ENCODE results near the gene CDH13. TPM values are rescaled to one million over a fixed set of nuclear protein-coding genes. Genes with fewer than 3 reads are reported as not detected.

CDH13 gene
- total and polyA plus RNA-seq, 7 donors = 6.1 to 30.7 (median 22.8) TPM

GRCh38 chr16:82657786-82658185 lies 31.0 kb downstream of the CDH13 start:
- WGBS, 3 donors = 72 to 84% (median 75%) methylated on average over 1 of the region's 1 CpG
- intact Hi-C loops (cut with DNase I) = no loop called here
- Histone ChIP-seq H3K27me3 (ENCODE audit: insufficient read depth in 3 of 3, low read length in 2 of 3) (no peaks in the 10 kb centered on the region), H3K9me3 (no peaks in the 10 kb centered on the region), H3K4me1 (peaks cover 62% of the 10 kb centered on the region), H3K36me3 (ENCODE audit: insufficient read depth in 1 of 2, low read depth in 1 of 2) (no peaks in the 10 kb centered on the region), H3K4me3 (no peak overlapping the region), H3K27ac (peak overlapping the region; percentile 91)
- no peak for DNase-seq
- TF ChIP-seq, protein P1, sequence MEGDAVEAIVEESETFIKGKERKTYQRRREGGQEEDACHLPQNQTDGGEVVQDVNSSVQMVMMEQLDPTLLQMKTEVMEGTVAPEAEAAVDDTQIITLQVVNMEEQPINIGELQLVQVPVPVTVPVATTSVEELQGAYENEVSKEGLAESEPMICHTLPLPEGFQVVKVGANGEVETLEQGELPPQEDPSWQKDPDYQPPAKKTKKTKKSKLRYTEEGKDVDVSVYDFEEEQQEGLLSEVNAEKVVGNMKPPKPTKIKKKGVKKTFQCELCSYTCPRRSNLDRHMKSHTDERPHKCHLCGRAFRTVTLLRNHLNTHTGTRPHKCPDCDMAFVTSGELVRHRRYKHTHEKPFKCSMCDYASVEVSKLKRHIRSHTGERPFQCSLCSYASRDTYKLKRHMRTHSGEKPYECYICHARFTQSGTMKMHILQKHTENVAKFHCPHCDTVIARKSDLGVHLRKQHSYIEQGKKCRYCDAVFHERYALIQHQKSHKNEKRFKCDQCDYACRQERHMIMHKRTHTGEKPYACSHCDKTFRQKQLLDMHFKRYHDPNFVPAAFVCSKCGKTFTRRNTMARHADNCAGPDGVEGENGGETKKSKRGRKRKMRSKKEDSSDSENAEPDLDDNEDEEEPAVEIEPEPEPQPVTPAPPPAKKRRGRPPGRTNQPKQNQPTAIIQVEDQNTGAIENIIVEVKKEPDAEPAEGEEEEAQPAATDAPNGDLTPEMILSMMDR (IDR thresholded peaks at IDR 0.05) = no peak
- no peak for ATAC-seq

GRCh38 chr16:82658796-82659195 lies 32.0 kb downstream of the CDH13 start:
- no peaks in the 10 kb centered on the region for H3K36me3 ChIP-seq (ENCODE audit: insufficient read depth in 1 of 2, low read depth in 1 of 2)
- DNase-seq (no peak), ATAC-seq (peak in 2 of 4 donors; percentile 18 to 25)
- TF ChIP-seq, protein P1 (IDR thresholded peaks at IDR 0.05) = no peak
- no peaks in the 10 kb centered on the region for H3K9me3 ChIP-seq
- peak overlapping the region; percentile 91 for H3K27ac ChIP-seq
- H3K27me3 ChIP-seq (ENCODE audit: insufficient read depth in 3 of 3, low read length in 2 of 3) = no peaks in the 10 kb centered on the region
- 54 to 75% (median 60%) methylated on average over 2 of the region's 2 CpGs for WGBS, 3 donors
- no peak overlapping the region for H3K4me3 ChIP-seq
- intact Hi-C loops (cut with DNase I) = no loop called here
- H3K4me1 ChIP-seq = peaks cover 52% of the 10 kb centered on the region

DNA sequence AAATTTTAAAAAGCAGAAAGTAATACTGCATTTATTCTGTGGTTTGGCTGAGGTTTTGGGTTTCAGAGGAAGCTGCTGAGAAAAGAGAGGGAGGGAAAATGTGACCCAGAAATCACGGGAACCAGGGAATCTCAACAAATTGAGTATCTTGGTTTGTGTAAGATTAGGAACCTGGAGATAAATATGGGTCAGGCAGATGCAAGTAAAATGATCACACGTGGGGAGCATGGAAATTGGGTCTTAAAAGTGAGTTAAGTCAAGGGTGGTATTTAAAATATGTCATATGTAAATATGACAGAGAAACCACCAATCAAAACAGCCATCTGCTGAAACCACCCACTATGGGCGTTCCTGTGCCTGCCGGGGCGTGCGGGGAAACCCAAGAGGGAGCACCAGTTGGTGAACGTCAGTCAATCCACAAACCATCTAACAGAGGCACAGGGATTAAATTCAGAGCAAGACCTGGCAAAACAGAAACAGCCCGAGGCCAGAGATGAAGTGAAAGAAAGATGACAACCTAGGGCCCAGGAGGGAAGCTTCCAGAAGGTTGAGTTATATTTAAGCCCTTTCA lies 33.4 kb downstream of the CDH13 start:
- no peaks in the 10 kb centered on the region for H3K36me3 ChIP-seq (ENCODE audit: insufficient read depth in 1 of 2, low read depth in 1 of 2)
- no peaks in the 10 kb centered on the region for H3K9me3 ChIP-seq
- 13 to 25% (median 21%) methylated on average over 8 of the region's 8 CpGs for WGBS, 3 donors
- peak overlapping the region; percentile 91 for H3K27ac ChIP-seq
- H3K4me1 ChIP-seq = peaks cover 39% of the 10 kb centered on the region
- H3K4me3 ChIP-seq = peak overlapping the region; percentile 57
- intact Hi-C loops (cut with DNase I) = loop anchor here in 1 of 2 donors (5.0 kb wide), 2 partner anchors 37 to 77 kb away; no protein-coding TSS in a partner anchor
- peak; percentile 72 to 89 for DNase-seq
- ATAC-seq = peak; percentile 94 to 98 (median 96)
- no peaks in the 10 kb centered on the region for H3K27me3 ChIP-seq (ENCODE audit: insufficient read depth in 3 of 3, low read length in 2 of 3)
- TF ChIP-seq, protein P1 (IDR thresholded peaks at IDR 0.05) = no peak

DNA sequence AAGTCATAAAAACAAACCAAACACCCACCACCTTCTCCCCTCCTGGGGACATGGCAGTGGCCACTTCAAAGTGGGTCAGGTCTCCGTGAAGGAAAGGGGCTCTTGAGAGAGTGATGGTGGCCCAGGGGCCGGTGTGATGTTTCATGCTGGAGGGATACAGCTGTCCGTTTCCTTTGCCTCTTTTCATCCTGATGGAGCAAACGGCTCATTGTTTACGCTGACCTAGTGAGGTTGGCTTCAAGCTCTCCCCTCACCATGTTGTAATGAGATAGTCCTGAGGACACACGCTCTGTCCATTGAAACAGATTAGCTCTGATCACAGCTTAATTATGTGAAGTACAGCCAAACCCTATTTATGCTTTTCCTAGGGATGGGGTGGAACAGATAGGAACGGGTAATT lies 34.2 kb downstream of the CDH13 start:
- Histone ChIP-seq H3K27ac (peak overlapping the region; percentile 91), H3K9me3 (no peaks in the 10 kb centered on the region)
- 24 to 40% (median 27%) methylated on average over 7 of the region's 7 CpGs for WGBS, 3 donors

More for the DNA sequence above, 34.2 kb downstream of the CDH13 start:
- Histone ChIP-seq H3K36me3 (ENCODE audit: insufficient read depth in 1 of 2, low read depth in 1 of 2) (no peaks in the 10 kb centered on the region), H3K27me3 (ENCODE audit: insufficient read depth in 3 of 3, low read length in 2 of 3) (no peaks in the 10 kb centered on the region), H3K4me3 (peak overlapping the region; percentile 57), H3K4me1 (peaks cover 32% of the 10 kb centered on the region)
- intact Hi-C loops (cut with DNase I) = loop anchor here in 1 of 2 donors (5.0 kb wide), 2 partner anchors 36 to 76 kb away; no protein-coding TSS in a partner anchor
- ATAC-seq (peak; percentile 47 to 67 (median 54)), DNase-seq (no peak)
- TF ChIP-seq, protein P1 (IDR thresholded peaks at IDR 0.05) = no peak

Data from psoas muscle (tissue), 8 donors.